GM10266 (cell line): ENCODE measurements around the gene SIGLEC11.

Experiments used
- DNase-seq: peaks from one replicate; pipeline ENCODE4 v3.0.0; 2012; ENCODE audit errors: extremely low spot score
- CTCF ChIP-seq: IDR thresholded peaks from 2 replicates; pipeline ENCODE4 v1.5.1; 2012; ENCODE audit warnings: mild to moderate bottlenecking, low read depth; ENCODE audit not compliant: control insufficient read depth, insufficient read depth; ENCODE audit errors: missing control alignments

The SIGLEC11 gene

GRCh38 chr19:49988433-49988832 is 27.5 kb upstream of the SIGLEC11 start:
- DNase-seq, result no peak

GRCh38 chr19:49988007-49988406 is 27.0 kb upstream of the SIGLEC11 start:
- DNase-seq, result no peak
- no peak for TF ChIP-seq CTCF

More at GRCh38 chr19:49988433-49988832, 27.5 kb upstream of the SIGLEC11 start:
- no peak for TF ChIP-seq CTCF

- peak; percentile 66 for DNase-seq
- TF ChIP-seq CTCF, result no peak
Measured at GRCh38 chr19:49987159-49987698, 26.3 kb upstream of the SIGLEC11 start.

- no peak for DNase-seq
- TF ChIP-seq CTCF, result no peak
Measured at GRCh38 chr19:49986354-49986753, 25.4 kb upstream of the SIGLEC11 start.

- DNase-seq, result no peak
- no peak for TF ChIP-seq CTCF
Measured at GRCh38 chr19:49985871-49986270, 24.9 kb upstream of the SIGLEC11 start.

- no peak for TF ChIP-seq CTCF
- no peak for DNase-seq
Measured at GRCh38 chr19:49984491-49984890, 23.5 kb upstream of the SIGLEC11 start.

GRCh38 chr19:49983645-49984229 is 22.8 kb upstream of the SIGLEC11 start:
- TF ChIP-seq CTCF, result peak; percentile 93
- peak; percentile 74 for DNase-seq
